AG04450 (cell line): ENCODE results near the gene CSK. TPM values are rescaled to one million over a fixed set of nuclear protein-coding genes. Genes with fewer than 3 reads are reported as not detected.

Source experiments
- CTCF ChIA-PET: fragments of 300-600, 350-600 bp; formaldehyde crosslinking; extraction: SDS; loops from one replicate; lab custom pipeline; 2022; ENCODE audit warnings: antibody characterized with exemption, inconsistent platforms; lab: Charles Lee
- POLR2A ChIA-PET: fragments of 350-600 bp; formaldehyde crosslinking; extraction: SDS; loops from one replicate; lab custom pipeline; 2021; ENCODE audit warnings: antibody characterized with exemption, inconsistent platforms; lab: Yijun Ruan, JAX
- DNase-seq: peaks from one replicate; pipeline ENCODE4 v3.0.0-alpha.2; 2011; ENCODE audit warnings: low read depth, low spot score
- H3K27ac ChIP-seq: one replicate; pipeline ENCODE4 v1.5.1; 2012; ENCODE audit warnings: low read depth, low read length, control low read depth
- H3K27me3 ChIP-seq: one replicate; pipeline ENCODE4 v1.6.0; 2012; ENCODE audit warnings: low read length; ENCODE audit not compliant: control insufficient read depth, insufficient read depth
- H3K4me3 ChIP-seq: 2 replicates; pipeline ENCODE4 v1.5.1; 2011; ENCODE audit warnings: mild to moderate bottlenecking, low read depth, low read length, control low read depth
- H3K9me3 ChIP-seq: 2 replicates; pipeline ENCODE4 v1.5.1; 2012; ENCODE audit warnings: low read length; ENCODE audit not compliant: control insufficient read depth, insufficient read depth
- CTCF ChIP-seq: IDR thresholded peaks from 2 replicates; pipeline ENCODE4 v1.5.1; 2011; ENCODE audit warnings: low read depth, low read length, control low read depth, inconsistent platforms
- polyA plus RNA-seq: library from polyadenylated mRNA; depleted of rRNA; stranded (reverse); fragments of >200 nt; gene quantifications from 2 replicates; pipeline ENCODE4 v1.2.3, GENCODE V29; 2011

Gene CSK
- polyA plus RNA-seq, 1 experiment = 17.2 TPM

GRCh38 chr15:74800559-74801094 is 18.7 kb downstream of the CSK start:
- Histone ChIP-seq H3K27me3 (no peaks in the 10 kb centered on the region), H3K9me3 (no peaks in the 10 kb centered on the region; the same call in 1 of the 2 replicates), H3K27ac (no peak overlapping the region), H3K4me3 (no peak overlapping the region)
- DNase-seq = no peak
- CTCF ChIA-PET = interaction anchor here (0.7 to 1.9 kb wide), 7 partner anchors 9 to 30 kb away, joined by 3 to 22 read pairs (median 4); no protein-coding TSS in a partner anchor
- POLR2A ChIA-PET = interaction anchor here (0.7 kb wide), 1 partner anchor 17 kb away, joined by 3 read pairs; no protein-coding TSS in a partner anchor
- no peak for TF ChIP-seq CTCF

GRCh38 chr15:74801311-74801997 is 19.6 kb downstream of the CSK start:
- no peaks in the 10 kb centered on the region; the same call in 1 of the 2 replicates for H3K9me3 ChIP-seq
- DNase-seq = no peak
- CTCF ChIA-PET = interaction anchor here (1.1 to 1.8 kb wide), 4 partner anchors 10 to 29 kb away, joined by 3 to 10 read pairs (median 7); no protein-coding TSS in a partner anchor
- H3K27me3 ChIP-seq = no peaks in the 10 kb centered on the region
- TF ChIP-seq CTCF = no peak
- POLR2A ChIA-PET = no interaction called here
- H3K4me3 ChIP-seq = no peak overlapping the region
- no peak overlapping the region for H3K27ac ChIP-seq

- Histone ChIP-seq H3K27me3 (no peaks in the 10 kb centered on the region), H3K4me3 (no peak overlapping the region), H3K27ac (no peak overlapping the region), H3K9me3 (no peaks in the 10 kb centered on the region; the same call in 1 of the 2 replicates)
- POLR2A ChIA-PET = no interaction called here
- DNase-seq = no peak
- TF ChIP-seq CTCF = no peak
- CTCF ChIA-PET = no interaction called here
These were observed 20.4 kb downstream of the CSK start for GRCh38 chr15:74802290-74802689.

GRCh38 chr15:74802862-74803447 is 21.1 kb downstream of the CSK start:
- Histone ChIP-seq H3K27ac (no peak overlapping the region), H3K4me3 (no peak overlapping the region), H3K27me3 (no peaks in the 10 kb centered on the region), H3K9me3 (no peaks in the 10 kb centered on the region; the same call in 1 of the 2 replicates)
- no peak for DNase-seq
- CTCF ChIA-PET = no interaction called here
- POLR2A ChIA-PET = no interaction called here
- TF ChIP-seq CTCF = no peak
